ENCODE results near the gene PBXIP1. TPM values are rescaled to one million over a fixed set of nuclear protein-coding genes. Genes with fewer than 3 reads are reported as not detected.

PBXIP1 gene
- total RNA-seq, 1 experiment from 2014 or later, result 26.5 TPM

- TF ChIP-seq HMGXB4 (CRISPR knock-in tag; IDR thresholded peaks at IDR 0.05), result 0 out of 2 replicates have a peak, but pooled peaks have one; percentile 28
- TF ChIP-seq ARID4B (CRISPR knock-in tag; IDR thresholded peaks at IDR 0.05; ENCODE audit: borderline replicate concordance), result no peak
- no peak for TF ChIP-seq ATF6 (CRISPR knock-in tag; IDR thresholded peaks at IDR 0.05)
- TF ChIP-seq ZBTB43 (CRISPR knock-in tag; IDR thresholded peaks at IDR 0.05), result no peak
- no peak for TF ChIP-seq SOX15 (CRISPR knock-in tag; IDR thresholded peaks at IDR 0.05)
- no peak for TF ChIP-seq PRRX2 (CRISPR knock-in tag; IDR thresholded peaks at IDR 0.05)
- TF ChIP-seq ATF1 (CRISPR knock-in tag; IDR thresholded peaks at IDR 0.05), result no peak
- TF ChIP-seq NFYB (CRISPR knock-in tag; conservative IDR thresholded peaks at IDR 0.05; ENCODE audit: low read depth), result peak; percentile 96
- TF ChIP-seq PRDM15 (CRISPR knock-in tag; IDR thresholded peaks at IDR 0.05), result 0 out of 2 replicates have a peak, but pooled peaks have one; percentile 9
- TF ChIP-seq CREB1 (CRISPR knock-in tag; IDR thresholded peaks at IDR 0.05), result 0 out of 2 replicates have a peak, but pooled peaks have one; percentile 41
- TF ChIP-seq GRHL2 (CRISPR knock-in tag; IDR thresholded peaks at IDR 0.05; ENCODE audit: insufficient replicate concordance, severe bottlenecking), result no peak
- TF ChIP-seq MLX (CRISPR knock-in tag; IDR thresholded peaks at IDR 0.05), result no peak
- TF ChIP-seq RORB (CRISPR knock-in tag; IDR thresholded peaks at IDR 0.05), result no peak
- TF ChIP-seq CDX4 (CRISPR knock-in tag; IDR thresholded peaks at IDR 0.05; ENCODE audit: borderline replicate concordance), result no peak
- TF ChIP-seq ZNF281 (CRISPR knock-in tag; IDR thresholded peaks at IDR 0.05), result no peak
- TF ChIP-seq ETV6 (CRISPR knock-in tag; IDR thresholded peaks at IDR 0.05), result peak; percentile 78
- no peak for TF ChIP-seq TCF7 (CRISPR knock-in tag; IDR thresholded peaks at IDR 0.05; ENCODE audit: low read depth)
- TF ChIP-seq ZNF232 (CRISPR knock-in tag; IDR thresholded peaks at IDR 0.05), result peak; percentile 67; the same call in 1 of the 2 replicates
Measured at GRCh38 chr1:154974102-154974807, 18.4 kb upstream of the PBXIP1 start, which contains the start of gene CKS1B (continued).

All from WTC11 (cell line).